Stimulated activated CD8-positive, alpha-beta memory T cell treated with anti-CD3 and anti-CD28 coated beads, Interleukin-2, amount 100 ng/mL, for 1 hour (primary cell): Measurements from ENCODE around the gene FITM2.

Experiments used
- DNase-seq, 2 donors: peaks; one replicate each; pipeline ENCODE4 v3.0.0-alpha.2; 2020; ENCODE audit warnings: low read depth in 2 of 2

Gene FITM2

DNA sequence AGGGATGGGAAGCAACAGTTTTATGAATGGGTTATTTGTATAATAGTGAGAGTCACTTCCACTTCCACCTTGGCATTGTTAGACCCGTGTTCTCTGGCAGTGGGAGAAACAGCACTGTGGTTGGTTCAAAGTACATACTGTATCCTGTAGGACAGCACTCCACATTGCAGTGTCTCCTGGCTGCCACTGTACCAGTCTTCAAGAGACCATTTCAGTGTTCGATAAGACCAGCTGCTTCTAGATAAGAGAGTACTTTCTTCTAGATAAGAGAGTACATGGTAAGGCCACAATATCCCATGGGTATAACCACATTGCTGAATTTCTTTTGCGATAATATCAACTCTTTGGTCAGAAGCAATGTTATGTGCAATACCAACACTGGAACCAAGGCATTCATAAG, 28.8 kb downstream of the FITM2 start:
- DNase-seq = no peak

DNA sequence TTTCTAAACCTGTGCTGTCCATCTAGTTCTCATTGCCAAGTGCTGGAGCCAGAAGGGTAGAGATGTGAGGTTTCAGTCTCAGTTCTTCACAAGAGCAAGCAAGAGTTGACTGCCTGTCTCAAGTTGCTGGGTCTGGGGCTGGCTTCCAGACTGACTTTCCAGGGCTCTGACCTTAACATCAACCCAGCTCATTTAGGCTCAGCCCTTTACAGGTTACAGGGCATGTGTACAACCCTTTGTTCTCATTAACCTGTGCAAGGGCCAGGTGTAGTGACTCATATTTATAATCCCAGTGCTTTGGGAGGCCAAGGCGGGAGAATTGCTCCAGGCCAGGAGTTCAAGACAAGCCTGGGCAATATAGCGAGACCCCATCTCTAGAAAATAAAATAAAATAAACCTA, 30.6 kb downstream of the FITM2 start:
- no peak for DNase-seq

DNA sequence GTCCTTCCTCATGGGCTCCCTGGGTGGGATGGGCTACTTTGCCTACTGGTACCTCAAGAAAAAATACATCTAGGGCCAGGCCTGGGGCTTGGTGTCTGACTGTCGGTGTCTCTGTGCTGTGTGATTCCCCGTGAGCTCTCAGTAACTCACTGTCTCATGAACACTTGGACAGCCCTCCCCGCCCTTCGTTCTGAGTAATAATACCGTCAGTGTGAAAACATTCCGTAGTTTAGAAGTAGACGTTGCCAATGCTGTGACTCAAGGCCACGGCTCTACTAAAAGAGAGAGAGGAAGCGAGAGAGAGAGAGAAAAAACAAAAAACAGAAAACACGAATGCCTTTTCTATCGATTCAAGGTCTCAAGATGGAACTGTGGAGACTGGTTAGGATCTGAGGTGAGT, 31.8 kb downstream of the FITM2 start:
- DNase-seq = no peak

DNA sequence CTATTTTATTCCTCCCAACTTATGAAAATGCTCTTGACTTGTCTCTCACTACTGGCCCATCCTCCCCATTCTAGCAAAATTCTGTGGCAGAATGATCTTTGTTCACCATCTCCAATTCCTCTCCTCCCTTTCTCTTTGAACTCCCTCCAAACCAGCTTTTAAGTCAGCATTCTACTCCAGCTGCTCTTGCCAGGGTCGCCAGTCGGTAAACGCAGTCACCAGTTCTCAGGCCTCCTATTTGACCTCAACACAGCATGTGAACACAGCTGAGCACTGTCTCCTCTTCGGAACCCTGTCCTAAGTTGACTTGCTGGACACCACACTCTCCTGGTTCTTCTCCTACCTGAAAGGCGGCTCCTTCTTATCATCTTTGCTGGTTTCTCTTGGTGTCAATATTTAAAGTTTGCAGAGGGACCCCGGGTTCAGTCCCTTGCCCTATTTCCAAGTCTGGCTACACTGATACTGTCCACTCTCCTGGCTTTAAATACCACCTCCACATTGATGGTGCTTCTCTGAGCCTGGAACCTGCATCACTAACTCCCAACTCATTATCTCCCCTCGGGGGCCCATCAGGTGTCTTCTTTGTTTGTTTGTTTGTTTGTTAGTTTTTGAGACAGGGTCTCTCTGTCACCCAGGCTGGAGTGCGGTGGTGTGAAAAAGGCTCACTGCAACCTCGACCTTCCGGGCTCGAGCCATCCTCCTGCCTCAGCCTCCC, 36.5 kb downstream of the FITM2 start:
- no peak for DNase-seq

DNA sequence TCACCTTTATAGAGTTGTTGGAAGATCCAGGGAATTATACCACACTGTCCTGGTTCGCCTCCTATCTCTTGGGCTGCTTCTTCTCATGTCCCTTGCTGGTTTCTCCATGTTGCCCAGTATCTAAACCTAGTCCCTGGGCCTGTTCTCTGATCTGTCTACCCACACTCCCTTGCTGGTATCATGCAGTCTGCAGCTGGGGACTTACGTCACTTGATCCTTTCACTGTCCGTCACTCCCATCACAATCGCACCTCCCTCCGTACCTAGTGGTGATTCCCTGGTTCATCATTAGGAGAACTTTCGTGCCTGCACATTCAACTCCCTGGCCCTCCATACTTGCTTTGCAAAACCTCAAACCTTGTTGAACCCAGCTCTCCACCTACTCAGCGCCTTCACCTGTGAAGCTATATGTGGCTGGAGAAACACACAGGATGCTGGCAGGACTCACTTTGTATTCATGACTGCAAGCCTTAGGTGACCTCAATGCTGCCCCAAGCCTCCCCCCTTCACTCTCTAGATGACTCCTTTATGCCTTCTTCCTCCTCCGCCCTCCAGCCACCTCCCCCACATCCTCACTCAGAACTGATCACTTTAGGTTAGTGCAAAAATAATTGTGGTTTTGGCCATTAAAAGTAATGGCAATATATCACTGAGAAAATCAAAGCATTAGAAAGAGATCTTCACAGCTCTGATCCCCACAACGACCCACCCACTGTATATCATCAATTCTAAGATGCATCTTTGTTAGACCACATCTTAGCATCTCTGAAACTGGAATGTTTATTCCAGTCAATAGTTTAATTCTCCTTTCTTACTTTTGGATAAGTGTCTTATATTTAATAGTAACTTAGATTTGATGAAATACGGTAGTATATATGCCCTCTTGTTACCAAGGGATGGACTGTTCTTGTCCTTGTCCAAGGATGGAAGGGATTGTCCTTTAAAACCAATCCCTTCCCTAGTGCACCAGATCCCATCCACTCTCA, 37.5 kb downstream of the FITM2 start:
- no peak for DNase-seq

DNA sequence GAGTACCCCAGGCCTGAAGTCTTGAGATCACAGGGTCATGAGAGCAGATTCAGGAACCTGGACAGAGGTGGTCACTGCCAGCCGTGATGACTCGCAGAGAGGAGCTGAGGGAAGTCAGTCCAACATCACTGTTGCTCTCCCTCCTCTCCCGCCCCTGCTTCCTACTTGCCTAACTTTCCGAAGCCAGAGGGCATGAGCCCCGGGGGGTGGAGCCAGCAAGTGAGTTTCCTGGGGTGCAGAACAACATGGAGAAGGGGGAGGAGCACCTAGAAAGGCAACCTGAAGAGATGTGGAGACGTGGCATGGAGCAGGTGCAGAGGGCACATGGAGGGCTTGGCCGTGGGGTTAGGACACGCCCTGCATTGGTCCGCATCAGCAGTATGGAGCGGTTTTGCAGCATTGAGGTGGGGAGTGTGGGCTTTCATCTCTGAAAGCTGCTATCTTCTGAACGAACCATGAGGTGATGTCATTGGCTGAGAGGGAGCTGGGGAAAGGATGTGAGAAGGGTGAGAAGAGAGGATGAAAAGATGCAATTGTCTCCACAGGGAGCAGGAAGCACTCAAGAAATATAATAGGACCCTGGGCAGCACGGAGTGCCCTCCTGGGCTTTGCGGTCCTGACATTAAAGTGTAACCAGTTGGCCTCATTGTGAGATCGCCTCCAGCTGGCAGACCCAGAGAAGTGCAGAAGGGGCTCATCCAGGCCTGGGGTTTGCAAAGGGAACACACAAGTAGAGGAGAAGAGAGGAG, 38.9 kb downstream of the FITM2 start:
- no peak for DNase-seq

DNA sequence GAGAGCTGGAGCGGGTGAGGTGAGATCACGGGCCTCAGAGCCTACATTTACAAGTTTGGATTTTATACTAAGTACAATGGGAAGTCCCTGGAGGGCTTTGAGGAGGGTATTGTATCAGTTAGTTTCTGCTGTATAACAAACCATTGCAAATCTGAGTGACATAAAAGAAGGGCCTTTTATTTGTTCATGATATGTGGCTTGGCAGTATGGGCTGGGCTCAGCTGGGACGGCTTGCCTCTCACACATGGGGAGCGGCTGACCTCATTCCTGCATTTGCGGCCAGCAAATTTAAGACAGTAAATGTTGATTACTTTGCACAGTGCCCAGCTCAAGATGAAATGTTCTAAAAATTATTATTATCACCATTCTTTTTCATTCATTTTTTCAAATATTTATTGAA, 42.2 kb downstream of the FITM2 start:
- no peak for DNase-seq

DNA sequence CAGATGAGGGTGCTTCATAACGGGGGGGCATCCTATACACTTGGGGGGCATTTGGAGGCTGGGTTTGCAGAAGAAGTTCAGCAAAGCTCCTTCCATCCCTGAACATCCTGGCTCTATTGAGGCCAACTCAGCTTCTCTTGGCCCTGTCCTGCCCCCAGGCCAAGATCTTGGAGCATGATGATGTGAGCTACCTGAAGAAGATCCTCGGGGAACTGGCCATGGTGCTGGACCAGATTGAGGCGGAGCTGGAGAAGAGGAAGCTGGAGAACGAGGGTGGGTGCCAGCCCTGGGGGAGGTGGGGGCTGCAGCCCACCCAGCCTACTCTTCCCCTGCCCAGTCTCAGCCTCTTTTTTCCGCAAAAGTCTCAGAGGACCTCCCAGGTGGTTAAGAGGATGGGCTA, 46.7 kb downstream of the FITM2 start:
- no peak for DNase-seq

DNA sequence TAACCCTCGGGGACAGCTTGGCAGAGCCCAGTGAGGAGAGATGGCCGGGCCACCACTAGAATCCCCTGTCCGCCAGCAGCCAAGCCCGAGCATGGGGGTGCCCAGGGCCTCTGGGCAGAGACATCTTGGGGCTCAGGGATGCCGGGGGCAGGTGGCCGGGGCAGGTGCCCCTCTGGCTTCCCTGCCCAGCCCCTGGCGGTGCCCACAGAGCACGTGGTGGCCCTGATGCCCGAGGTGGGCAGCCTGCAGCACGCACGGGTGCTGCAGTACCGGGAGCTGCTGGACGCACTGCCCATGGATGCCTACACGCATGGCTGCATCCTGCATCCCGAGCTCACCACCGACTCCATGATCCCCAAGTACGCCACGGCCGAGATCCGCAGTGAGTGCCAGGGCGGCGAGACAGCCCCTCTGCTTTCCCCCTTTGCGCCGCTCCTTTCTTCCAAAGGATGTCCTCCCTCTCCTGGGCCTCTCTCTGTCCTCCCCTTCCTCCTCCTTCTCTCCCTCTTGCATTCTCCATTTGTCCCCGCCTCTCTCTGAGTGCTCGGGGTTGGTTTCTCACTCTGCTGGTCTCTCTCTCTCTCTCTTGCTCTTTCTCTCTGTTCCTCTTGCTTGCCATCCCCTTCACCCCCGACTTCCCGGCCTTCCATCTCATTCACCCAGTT, 52.6 kb downstream of the FITM2 start:
- DNase-seq = no peak

DNA sequence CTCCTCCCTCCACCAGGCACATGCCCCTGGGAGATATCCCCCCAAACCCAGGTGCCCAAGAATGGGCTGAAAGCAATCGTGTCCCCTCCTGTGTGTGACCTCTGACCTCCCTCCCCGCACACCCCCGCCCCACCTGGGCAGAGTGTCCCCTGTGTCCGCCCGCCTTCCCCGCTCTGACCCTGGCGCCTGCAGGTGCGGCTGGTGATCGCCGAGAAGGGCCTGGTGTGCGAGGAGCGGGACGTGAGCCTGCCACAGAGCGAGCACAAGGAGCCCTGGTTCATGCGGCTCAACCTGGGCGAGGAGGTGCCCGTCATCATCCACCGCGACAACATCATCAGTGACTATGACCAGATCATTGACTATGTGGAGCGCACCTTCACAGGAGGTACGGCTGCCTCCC, 54.0 kb downstream of the FITM2 start:
- DNase-seq = no peak

DNA sequence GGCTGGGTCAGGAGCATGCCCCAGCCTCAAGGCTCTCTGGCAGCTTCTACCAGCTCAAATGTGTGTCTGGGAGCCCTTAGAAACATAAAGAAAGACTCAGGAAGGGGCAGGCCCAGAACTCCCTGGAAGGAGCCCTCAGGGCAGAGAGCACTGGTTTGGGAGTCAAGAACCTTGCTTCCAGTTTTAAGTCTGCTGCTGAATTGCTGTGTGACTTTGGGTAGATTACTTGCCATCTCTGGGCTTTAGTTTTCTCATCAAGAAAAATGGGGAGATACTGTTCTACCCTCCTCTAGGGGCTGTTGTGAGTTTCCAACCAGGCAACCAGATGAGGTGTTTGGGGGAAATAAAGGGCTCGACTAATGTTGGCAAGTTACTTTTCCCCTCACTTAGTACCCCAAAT, 55.1 kb downstream of the FITM2 start:
- no peak for DNase-seq

DNA sequence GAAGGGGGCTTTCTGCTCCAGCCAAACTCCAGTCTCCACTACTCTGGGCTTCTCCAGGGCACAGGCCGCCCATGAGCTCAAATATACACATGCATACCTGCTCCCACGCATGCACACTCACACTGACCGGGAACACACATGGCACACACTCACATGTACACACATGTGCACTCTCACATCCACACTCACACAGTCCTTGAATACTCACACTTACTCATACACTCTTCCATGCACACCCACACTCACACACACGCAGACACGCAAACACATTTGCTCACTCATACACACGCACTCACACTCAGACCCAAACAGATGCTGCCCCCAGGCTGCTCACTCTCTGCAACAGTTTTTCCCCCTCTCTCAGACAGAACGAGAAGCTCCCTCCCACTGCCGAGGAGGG, 56.9 kb downstream of the FITM2 start:
- DNase-seq = no peak

DNA sequence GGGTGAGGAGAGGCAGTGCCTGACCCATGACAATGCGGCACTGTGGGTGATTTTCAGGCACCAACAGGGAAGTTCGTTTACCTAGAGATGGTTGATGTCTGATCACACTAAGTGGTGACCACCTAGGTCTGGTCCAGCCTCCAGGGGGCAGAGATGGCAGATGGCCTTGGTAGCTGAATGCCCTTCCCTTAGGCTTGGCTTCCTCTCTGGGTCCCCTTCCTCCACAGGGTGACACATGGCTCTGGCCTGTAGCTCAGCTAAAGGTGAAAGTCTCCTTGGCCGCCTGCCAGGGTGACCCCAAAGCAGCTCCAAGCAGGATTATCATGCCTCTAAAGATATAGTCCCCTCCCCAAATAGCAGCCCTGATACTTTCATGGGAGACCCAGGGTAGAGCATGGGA, 57.5 kb downstream of the FITM2 start:
- no peak for DNase-seq
